ENCODE measurements around the gene PCBP3. TPM values are rescaled to one million over a fixed set of nuclear protein-coding genes. Genes with fewer than 3 reads are reported as not detected.

Gene PCBP3
- total and polyA plus RNA-seq, 10 of the 15 experiments (the other 5 are each of a cell fraction or from before 2014, with no cell fraction given) = 0.09 to 1.3 (median 0.46) TPM; not detected in 3

DNA sequence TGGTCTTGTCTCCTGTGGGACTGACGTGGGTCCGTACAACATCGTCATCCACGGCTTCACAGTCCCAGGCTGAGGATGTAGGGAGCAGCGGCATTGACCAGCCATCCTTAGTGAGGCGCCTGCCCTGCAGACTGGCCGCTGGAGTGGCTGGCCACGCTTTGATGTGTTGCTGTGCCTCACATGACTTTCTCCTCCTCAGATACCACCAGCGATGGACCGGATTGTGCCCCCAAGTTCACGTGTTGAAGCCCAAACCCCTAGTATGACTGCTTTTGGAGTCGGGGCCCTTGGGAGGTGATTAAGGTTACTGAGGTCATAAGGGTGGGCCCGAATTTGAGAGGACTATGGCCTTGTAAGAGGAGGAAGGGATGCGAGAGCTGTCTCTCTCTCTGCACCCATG is 122.5 kb downstream of the PCBP3 start:
- no peaks in the 10 kb centered on the region for H3K79me2 ChIP-seq (ENCODE audit: control insufficient read depth, insufficient read depth, low read length)
- H3K4me3 ChIP-seq = no peak overlapping the region
- no peaks in the 10 kb centered on the region for H4K20me1 ChIP-seq (ENCODE audit: control insufficient read depth, insufficient read depth)
- H3K27ac ChIP-seq (ENCODE audit: control insufficient read depth, insufficient read depth) = no peak overlapping the region
- H3K36me3 ChIP-seq (ENCODE audit: control insufficient read depth in 2 of 2, insufficient read depth in 2 of 2, low read length in 1 of 2) = no peaks in the 10 kb centered on the region
- in situ Hi-C loops (cut with MboI) = no loop called here
- no peaks in the 10 kb centered on the region for H3K27me3 ChIP-seq (replicated peaks in 1 of 2; ENCODE audit: control insufficient read depth in 2 of 2, insufficient read depth in 2 of 2, low read length in 1 of 2)
- no peak overlapping the region for H3K4me2 ChIP-seq (ENCODE audit: control insufficient read depth, insufficient read depth)
- ChIA-PET CTCF (no interaction called here), POLR2A (no interaction called here), RAD21 (ENCODE audit: unreplicated experiment) (no interaction called here), SMC1A (ENCODE audit: uncharacterized antibody, unreplicated experiment) (no interaction called here)
- no peak for FAIRE-seq
- 71% methylated on average over 14 of the region's 14 CpGs for WGBS (ENCODE audit: insufficient coverage, insufficient replicate concordance, low lambda C conversion rate, missing lambda C conversion rate)
- H2AFZ ChIP-seq (ENCODE audit: control insufficient read depth, low read depth, low read length) = no peak overlapping the region
- TF ChIP-seq NFYA (IDR thresholded peaks at IDR 0.05; ENCODE audit: borderline replicate concordance, low read depth, low read length) = no peak
- TF ChIP-seq SREBF2 (IDR thresholded peaks at IDR 0.05; ENCODE audit: low read length) = no peak
- TF ChIP-seq, protein P1, sequence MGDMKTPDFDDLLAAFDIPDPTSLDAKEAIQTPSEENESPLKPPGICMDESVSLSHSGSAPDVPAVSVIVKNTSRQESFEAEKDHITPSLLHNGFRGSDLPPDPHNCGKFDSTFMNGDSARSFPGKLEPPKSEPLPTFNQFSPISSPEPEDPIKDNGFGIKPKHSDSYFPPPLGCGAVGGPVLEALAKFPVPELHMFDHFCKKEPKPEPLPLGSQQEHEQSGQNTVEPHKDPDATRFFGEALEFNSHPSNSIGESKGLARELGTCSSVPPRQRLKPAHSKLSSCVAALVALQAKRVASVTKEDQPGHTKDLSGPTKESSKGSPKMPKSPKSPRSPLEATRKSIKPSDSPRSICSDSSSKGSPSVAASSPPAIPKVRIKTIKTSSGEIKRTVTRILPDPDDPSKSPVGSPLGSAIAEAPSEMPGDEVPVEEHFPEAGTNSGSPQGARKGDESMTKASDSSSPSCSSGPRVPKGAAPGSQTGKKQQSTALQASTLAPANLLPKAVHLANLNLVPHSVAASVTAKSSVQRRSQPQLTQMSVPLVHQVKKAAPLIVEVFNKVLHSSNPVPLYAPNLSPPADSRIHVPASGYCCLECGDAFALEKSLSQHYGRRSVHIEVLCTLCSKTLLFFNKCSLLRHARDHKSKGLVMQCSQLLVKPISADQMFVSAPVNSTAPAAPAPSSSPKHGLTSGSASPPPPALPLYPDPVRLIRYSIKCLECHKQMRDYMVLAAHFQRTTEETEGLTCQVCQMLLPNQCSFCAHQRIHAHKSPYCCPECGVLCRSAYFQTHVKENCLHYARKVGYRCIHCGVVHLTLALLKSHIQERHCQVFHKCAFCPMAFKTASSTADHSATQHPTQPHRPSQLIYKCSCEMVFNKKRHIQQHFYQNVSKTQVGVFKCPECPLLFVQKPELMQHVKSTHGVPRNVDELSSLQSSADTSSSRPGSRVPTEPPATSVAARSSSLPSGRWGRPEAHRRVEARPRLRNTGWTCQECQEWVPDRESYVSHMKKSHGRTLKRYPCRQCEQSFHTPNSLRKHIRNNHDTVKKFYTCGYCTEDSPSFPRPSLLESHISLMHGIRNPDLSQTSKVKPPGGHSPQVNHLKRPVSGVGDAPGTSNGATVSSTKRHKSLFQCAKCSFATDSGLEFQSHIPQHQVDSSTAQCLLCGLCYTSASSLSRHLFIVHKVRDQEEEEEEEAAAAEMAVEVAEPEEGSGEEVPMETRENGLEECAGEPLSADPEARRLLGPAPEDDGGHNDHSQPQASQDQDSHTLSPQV (IDR thresholded peaks at IDR 0.05) = no peak
- no peak for TF ChIP-seq FOXM1 (IDR thresholded peaks at IDR 0.05; ENCODE audit: low read depth, low read length)
- TF ChIP-seq FOS (IDR thresholded peaks at IDR 0.05; ENCODE audit: borderline replicate concordance, extremely low read depth, insufficient read length) = no peak
- TF ChIP-seq SUPT20H (IDR thresholded peaks at IDR 0.05; ENCODE audit: borderline replicate concordance, control insufficient read depth, low read depth, low read length) = no peak
- no peak for TF ChIP-seq CHD4 (IDR thresholded peaks at IDR 0.05)
- BruUV-seq (replicated peaks) = no TSS peak
- no peaks in the 10 kb centered on the region for H3K4me1 ChIP-seq (ENCODE audit: control insufficient read depth, insufficient read depth, low read length)
- no peak for DNase-seq (ENCODE audit: low read depth, low spot score)
- ATAC-seq = no peak
- intact Hi-C loops (cut with micrococcal nuclease; ENCODE audit: unreplicated experiment) = no loop called here
- no peak overlapping the region for H3K9ac ChIP-seq (ENCODE audit: control insufficient read depth, insufficient read depth, low read length)
- no peaks in the 10 kb centered on the region for H3K9me3 ChIP-seq (replicated peaks; ENCODE audit: control insufficient read depth, insufficient read depth, low read length)

Measured in GM12878 (cell line).